Liver (tissue), 9 donors: ENCODE data around the gene SELENOO. TPM values are rescaled to one million over a fixed set of nuclear protein-coding genes. Genes with fewer than 3 reads are reported as not detected.

Source experiments
- DNase-seq: peaks from one replicate; pipeline ENCODE4 v3.0.0-alpha.2; 2017; ENCODE audit warnings: low spot score
- H3K27ac ChIP-seq, 2 donors: one replicate each; pipeline ENCODE4 v1.7.0; 2013; ENCODE audit warnings: inconsistent platforms in 2 of 2, low read length in 2 of 2, control low read depth in 1 of 2, low read depth in 1 of 2, mild to moderate bottlenecking in 1 of 2
- H3K27me3 ChIP-seq, 4 donors: one replicate each; pipeline versions ENCODE4 v1.6.1 to v1.7.0; 2013; ENCODE audit warnings: low read length in 3 of 4, inconsistent platforms in 1 of 4, mild to moderate bottlenecking in 1 of 4, moderate library complexity in 1 of 4; ENCODE audit not compliant: control insufficient read depth in 4 of 4, insufficient read depth in 4 of 4
- H3K36me3 ChIP-seq, 4 donors: one replicate each; pipeline versions ENCODE4 v1.6.1 to v1.7.0; 2013; ENCODE audit warnings: low read length in 3 of 4, mild to moderate bottlenecking in 3 of 4, low read depth in 1 of 4, moderate library complexity in 1 of 4; ENCODE audit not compliant: control insufficient read depth in 4 of 4, insufficient read depth in 3 of 4
- H3K4me1 ChIP-seq, 4 donors: one replicate each; pipeline versions ENCODE4 v1.6.1 to v1.7.0; 2013; ENCODE audit warnings: low read length in 3 of 4, mild to moderate bottlenecking in 3 of 4, moderate library complexity in 1 of 4; ENCODE audit not compliant: control insufficient read depth in 4 of 4, insufficient read depth in 4 of 4
- H3K4me3 ChIP-seq, 3 donors: one replicate each; pipeline versions ENCODE4 v1.6.1 to v1.7.0; 2013; ENCODE audit warnings: low read length in 3 of 3, control low read depth in 1 of 3, low read depth in 1 of 3, mild to moderate bottlenecking in 1 of 3
- H3K9ac ChIP-seq, 2 donors: one replicate each; pipeline ENCODE4 v1.7.0; 2013; ENCODE audit warnings: low read length in 2 of 2, mild to moderate bottlenecking in 2 of 2, moderate library complexity in 2 of 2, control low read depth in 1 of 2, low read depth in 1 of 2
- H3K9me3 ChIP-seq, 4 donors: one replicate each; pipeline versions ENCODE4 v1.6.1 to v1.7.0; 2013; ENCODE audit warnings: low read length in 3 of 4; ENCODE audit not compliant: control insufficient read depth in 4 of 4
- ATF3 ChIP-seq: IDR thresholded peaks from 2 replicates; pipeline ENCODE4 v1.6.1; 2016; ENCODE audit warnings: antibody characterized with exemption
- CTCF ChIP-seq: fragments of 150-350 bp; IDR thresholded peaks from 2 replicates; pipeline ENCODE4 v1.5.1; 2017; ENCODE audit warnings: improper control_type of control experiment, low read depth, low read length; ENCODE audit not compliant: missing input control
- EGR1 ChIP-seq, 2 donors: IDR thresholded peaks; 2 replicates each; pipeline ENCODE4 v1.6.1; 2016 to 2018; ENCODE audit warnings: antibody characterized with exemption in 2 of 2, low read depth in 2 of 2
- FOXA1 ChIP-seq: IDR thresholded peaks from 2 replicates; pipeline ENCODE4 v1.6.1; 2016; ENCODE audit warnings: antibody characterized with exemption
- FOXA2 ChIP-seq: IDR thresholded peaks from 2 replicates; pipeline ENCODE4 v1.6.1; 2016; ENCODE audit warnings: antibody characterized with exemption
- GABPA ChIP-seq, 2 donors: IDR thresholded peaks in 1 of 2; conservative IDR thresholded peaks in 1 of 2; 2 replicates each; pipeline ENCODE4 v1.6.1; 2016; ENCODE audit warnings: antibody characterized with exemption in 2 of 2, mild to moderate bottlenecking in 1 of 2, moderate library complexity in 1 of 2
- HNF4A ChIP-seq, 2 donors: conservative IDR thresholded peaks; 2 replicates each; pipeline ENCODE4 v1.6.1; 2016; ENCODE audit warnings: antibody characterized with exemption in 2 of 2, mild to moderate bottlenecking in 2 of 2
- JUND ChIP-seq, 2 donors: IDR thresholded peaks; 2 replicates each; pipeline ENCODE4 v1.6.1; 2016; ENCODE audit warnings: antibody characterized with exemption in 2 of 2
- NR2F2 ChIP-seq: IDR thresholded peaks from 2 replicates; pipeline ENCODE4 v1.6.1; 2016; ENCODE audit warnings: antibody characterized with exemption
- RAD21 ChIP-seq, 2 donors: IDR thresholded peaks; 2 replicates each; pipeline ENCODE4 v1.6.1; 2016; ENCODE audit warnings: antibody characterized with exemption in 2 of 2, mild to moderate bottlenecking in 2 of 2
- REST ChIP-seq: IDR thresholded peaks from 2 replicates; pipeline ENCODE4 v1.6.1; 2016; ENCODE audit warnings: antibody characterized with exemption, mild to moderate bottlenecking
- SP1 ChIP-seq: IDR thresholded peaks from 2 replicates; pipeline ENCODE4 v1.6.1; 2018; ENCODE audit warnings: antibody characterized with exemption, mild to moderate bottlenecking
- TAF1 ChIP-seq: conservative IDR thresholded peaks from 2 replicates; pipeline ENCODE4 v1.6.1; 2016; ENCODE audit warnings: antibody characterized with exemption, mild to moderate bottlenecking
- YY1 ChIP-seq: IDR thresholded peaks from 2 replicates; pipeline ENCODE4 v1.6.1; 2016; ENCODE audit warnings: antibody characterized with exemption, mild to moderate bottlenecking
- WGBS: extraction: QIAGEN DNeasy Blood & Tissue Kit; methylation state at CpG from one replicate; pipeline ENCODE4 v1.1.7; 2013; 5-methylcytosine and 5-hydroxymethylcytosine counted together
- polyA plus RNA-seq, 2 donors: library from polyadenylated mRNA; stranded (reverse) in 1 of 2; unstranded in 1 of 2; fragments of 200-250 nt in 1 of 2; fragments of >200 nt in 1 of 2; fragmentation: Nextera tagmentation in 1 of 2; extraction: Ambion mirVana in 1 of 2; gene quantifications; one replicate each; pipeline versions ENCODE4 v1.2.1 to v1.2.3, GENCODE V29; 2013 to 2015
- total RNA-seq, 2 donors: library from RNA; depleted of rRNA; stranded (reverse); fragments of >200 nt; gene quantifications; one replicate each; pipeline ENCODE4 v1.2.3, GENCODE V29; 2014
- donor health status: healthy.
- donor health status: healthy.
- donor health status: healthy.
- donor health status: healthy.
- donor health status: healthy.

The SELENOO gene
- total and polyA plus RNA-seq, 4 donors, result 16.4 to 59.2 (median 42.2) TPM

- no peak for TF ChIP-seq EGR1 (IDR thresholded peaks at IDR 0.05; ENCODE audit: low read depth in 2 of 2)
These were observed 20.0 kb downstream of the SELENOO start (continued) for GRCh38 chr22:50220603-50221409.

- no peaks in the 10 kb centered on the region for H3K9me3 ChIP-seq
- no peak for DNase-seq
- no peaks in the 10 kb centered on the region for H3K27me3 ChIP-seq
- no peak overlapping the region for H3K27ac ChIP-seq
- peak; percentile 13 for TF ChIP-seq CTCF
- no peak for TF ChIP-seq FOXA1
- TF ChIP-seq RAD21 (IDR thresholded peaks at IDR 0.05), result no peak
- no peak for TF ChIP-seq NR2F2
- no peak for TF ChIP-seq EGR1 (IDR thresholded peaks at IDR 0.05; ENCODE audit: low read depth in 2 of 2)
- no peak for TF ChIP-seq TAF1
- WGBS, result 94% methylated on average over 19 of the region's 19 CpGs
- no peak overlapping the region for H3K4me3 ChIP-seq
- no peak overlapping the region for H3K9ac ChIP-seq
- peaks cover 4 to 15% (median 7%) of the 10 kb centered on the region in 4 donors for H3K4me1 ChIP-seq
- peaks cover 28 to 76% (median 35%) of the 10 kb centered on the region in 4 donors for H3K36me3 ChIP-seq
These were observed 20.8 kb downstream of the SELENOO start for GRCh38 chr22:50221410-50222300.

- 91% methylated on average over 8 of the region's 8 CpGs for WGBS
- H3K27me3 ChIP-seq, result no peaks in the 10 kb centered on the region
- peaks cover 23 to 71% (median 33%) of the 10 kb centered on the region in 4 donors for H3K36me3 ChIP-seq
These were observed 21.7 kb downstream of the SELENOO start for GRCh38 chr22:50222508-50222907.

More at GRCh38 chr22:50222508-50222907, 21.7 kb downstream of the SELENOO start:
- no peak for DNase-seq
- no peak overlapping the region for H3K27ac ChIP-seq
- no peak overlapping the region for H3K9ac ChIP-seq
- no peak for TF ChIP-seq TAF1
- no peak for TF ChIP-seq FOXA2
- no peak for TF ChIP-seq CTCF
- no peak for TF ChIP-seq EGR1 (IDR thresholded peaks at IDR 0.05; ENCODE audit: low read depth in 2 of 2)
- TF ChIP-seq YY1, result no peak
- TF ChIP-seq FOXA1, result no peak
- TF ChIP-seq HNF4A (conservative IDR thresholded peaks at IDR 0.05), result no peak
- TF ChIP-seq JUND (IDR thresholded peaks at IDR 0.05), result no peak
- TF ChIP-seq ATF3, result no peak
- no peak for TF ChIP-seq SP1
- no peak for TF ChIP-seq GABPA (IDR thresholded peaks at IDR 0.05 in 1 of 2, conservative IDR thresholded peaks at IDR 0.05 in 1 of 2)
- no peak for TF ChIP-seq REST
- TF ChIP-seq NR2F2, result no peak
- H3K9me3 ChIP-seq, result no peaks in the 10 kb centered on the region
- no peak overlapping the region for H3K4me3 ChIP-seq
- H3K4me1 ChIP-seq, result peaks cover 4 to 11% (median 7%) of the 10 kb centered on the region in 4 donors
